Measurements from ENCODE around the gene IPO13. TPM values are rescaled to one million over a fixed set of nuclear protein-coding genes. Genes with fewer than 3 reads are reported as not detected.
A peak's percentile ranks its signal among the peaks of the same experiment; 100 is the strongest.

The IPO13 gene
- total RNA-seq, 2 donors from 2014 or later = 22.2 to 34.3 TPM

GRCh38 chr1:43976045-43976444 lies 29.3 kb downstream of the IPO13 start:
- peak overlapping the region in 1 of 2 donors; percentile 86 for H3K27ac ChIP-seq

GRCh38 chr1:43976890-43977289 lies 30.1 kb downstream of the IPO13 start:
- H3K36me3 ChIP-seq = peaks cover 17% of the 10 kb centered on the region
- no peak overlapping the region for H3K4me3 ChIP-seq
- no peaks in the 10 kb centered on the region for H3K9me3 ChIP-seq
- TF ChIP-seq, protein P1, sequence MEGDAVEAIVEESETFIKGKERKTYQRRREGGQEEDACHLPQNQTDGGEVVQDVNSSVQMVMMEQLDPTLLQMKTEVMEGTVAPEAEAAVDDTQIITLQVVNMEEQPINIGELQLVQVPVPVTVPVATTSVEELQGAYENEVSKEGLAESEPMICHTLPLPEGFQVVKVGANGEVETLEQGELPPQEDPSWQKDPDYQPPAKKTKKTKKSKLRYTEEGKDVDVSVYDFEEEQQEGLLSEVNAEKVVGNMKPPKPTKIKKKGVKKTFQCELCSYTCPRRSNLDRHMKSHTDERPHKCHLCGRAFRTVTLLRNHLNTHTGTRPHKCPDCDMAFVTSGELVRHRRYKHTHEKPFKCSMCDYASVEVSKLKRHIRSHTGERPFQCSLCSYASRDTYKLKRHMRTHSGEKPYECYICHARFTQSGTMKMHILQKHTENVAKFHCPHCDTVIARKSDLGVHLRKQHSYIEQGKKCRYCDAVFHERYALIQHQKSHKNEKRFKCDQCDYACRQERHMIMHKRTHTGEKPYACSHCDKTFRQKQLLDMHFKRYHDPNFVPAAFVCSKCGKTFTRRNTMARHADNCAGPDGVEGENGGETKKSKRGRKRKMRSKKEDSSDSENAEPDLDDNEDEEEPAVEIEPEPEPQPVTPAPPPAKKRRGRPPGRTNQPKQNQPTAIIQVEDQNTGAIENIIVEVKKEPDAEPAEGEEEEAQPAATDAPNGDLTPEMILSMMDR (IDR thresholded peaks at IDR 0.05) = no peak
- ATAC-seq (ENCODE audit: insufficient number of reproducible peaks, low FRiP score, low read depth) = no peak
- H3K27ac ChIP-seq = no peak overlapping the region
- no peak for DNase-seq (ENCODE audit: low spot score)
- peaks cover 29 to 52% of the 10 kb centered on the region in 2 donors for H3K4me1 ChIP-seq (ENCODE audit: control insufficient read depth in 1 of 2, low read depth in 2 of 2)
- H3K27me3 ChIP-seq (replicated peaks; ENCODE audit: insufficient read depth) = no peaks in the 10 kb centered on the region

More at GRCh38 chr1:43976045-43976444, 29.3 kb downstream of the IPO13 start:
- TF ChIP-seq, protein P1 (IDR thresholded peaks at IDR 0.05) = no peak
- Histone ChIP-seq H3K27me3 (replicated peaks; ENCODE audit: insufficient read depth) (no peaks in the 10 kb centered on the region), H3K4me1 (ENCODE audit: control insufficient read depth in 1 of 2, low read depth in 2 of 2) (peaks cover 29 to 55% of the 10 kb centered on the region in 2 donors), H3K9me3 (no peaks in the 10 kb centered on the region), H3K36me3 (peaks cover 17% of the 10 kb centered on the region), H3K4me3 (peak overlapping the region; percentile 85)
- DNase-seq (ENCODE audit: low spot score) (no peak), ATAC-seq (ENCODE audit: insufficient number of reproducible peaks, low FRiP score, low read depth) (no peak)

DNA sequence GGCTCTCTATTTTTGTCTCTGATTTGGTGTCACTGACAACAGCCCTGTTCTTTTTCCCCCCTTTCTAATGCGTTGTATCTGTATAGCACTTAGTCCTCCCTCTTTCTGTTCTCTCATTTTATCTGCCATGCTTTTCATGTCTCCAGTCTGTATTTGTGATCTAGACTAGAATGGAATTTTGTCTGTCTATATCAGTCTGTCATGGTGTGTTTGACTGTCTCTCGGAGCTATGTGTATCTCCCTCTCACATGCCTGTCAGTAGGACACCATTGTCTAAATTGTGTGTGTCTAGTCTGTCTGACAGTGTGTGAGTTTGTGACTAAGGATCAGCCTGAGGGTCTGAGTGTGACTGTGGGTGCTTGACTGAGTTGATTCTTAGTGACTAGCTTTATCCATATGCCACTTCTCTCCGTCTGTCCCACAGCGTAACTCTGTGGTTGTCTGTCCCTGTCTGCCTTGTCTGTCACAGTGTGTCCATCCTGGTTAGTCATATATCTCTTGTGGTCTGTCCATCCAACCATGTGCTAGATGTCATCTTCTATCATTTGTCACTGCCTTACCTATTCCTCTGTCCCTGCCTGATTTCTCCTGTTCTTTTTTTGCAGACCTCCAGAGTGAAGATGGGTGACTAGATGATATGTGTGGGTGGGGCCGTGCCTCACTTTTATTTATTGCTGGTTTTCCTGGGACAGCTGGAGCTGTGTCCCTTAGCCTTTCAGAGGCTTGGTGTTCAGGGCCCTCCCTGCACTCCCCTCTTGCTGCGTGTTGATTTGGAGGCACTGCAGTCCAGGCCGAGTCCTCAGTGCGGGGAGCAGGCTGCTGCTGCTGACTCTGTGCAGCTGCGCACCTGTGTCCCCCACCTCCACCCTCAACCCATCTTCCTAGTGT lies 30.9 kb downstream of the IPO13 start:
- Histone ChIP-seq H3K27me3 (replicated peaks; ENCODE audit: insufficient read depth) (no peaks in the 10 kb centered on the region), H3K4me1 (ENCODE audit: control insufficient read depth in 1 of 2, low read depth in 2 of 2) (peaks cover 29 to 52% of the 10 kb centered on the region in 2 donors), H3K27ac (no peak overlapping the region), H3K9me3 (no peaks in the 10 kb centered on the region), H3K36me3 (peaks cover 11% of the 10 kb centered on the region), H3K4me3 (no peak overlapping the region)
- DNase-seq (ENCODE audit: low spot score) = no peak
- TF ChIP-seq, protein P1 (IDR thresholded peaks at IDR 0.05) = no peak
- ATAC-seq (ENCODE audit: insufficient number of reproducible peaks, low FRiP score, low read depth) = no peak

DNA sequence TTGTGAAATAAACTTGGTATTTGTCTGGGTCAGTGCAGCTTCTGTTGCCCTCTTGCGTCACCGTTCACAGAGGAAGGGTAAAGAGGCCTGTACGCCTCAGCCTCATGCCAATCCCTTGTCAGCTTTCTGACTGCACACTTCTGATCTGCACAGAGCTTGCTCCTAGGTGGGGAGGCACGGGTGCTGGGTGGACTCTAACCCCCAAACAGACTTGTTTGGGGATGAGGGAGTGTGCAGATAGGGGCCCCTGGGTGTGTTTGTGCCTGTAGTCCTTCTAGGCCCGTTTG lies 31.5 kb downstream of the IPO13 start:
- Histone ChIP-seq H3K9me3 (no peaks in the 10 kb centered on the region), H3K4me1 (ENCODE audit: control insufficient read depth in 1 of 2, low read depth in 2 of 2) (peaks cover 29 to 52% of the 10 kb centered on the region in 2 donors), H3K27me3 (replicated peaks; ENCODE audit: insufficient read depth) (no peaks in the 10 kb centered on the region), H3K27ac (no peak overlapping the region), H3K36me3 (peaks cover 11% of the 10 kb centered on the region), H3K4me3 (peak overlapping the region; percentile 77)
- ATAC-seq (ENCODE audit: insufficient number of reproducible peaks, low FRiP score, low read depth) (no peak), DNase-seq (ENCODE audit: low spot score) (no peak)
- TF ChIP-seq, protein P1 (IDR thresholded peaks at IDR 0.05) = no peak

- DNase-seq (ENCODE audit: low spot score) (no peak), ATAC-seq (ENCODE audit: insufficient number of reproducible peaks, low FRiP score, low read depth) (no peak)
- Histone ChIP-seq H3K27me3 (replicated peaks; ENCODE audit: insufficient read depth) (no peaks in the 10 kb centered on the region), H3K27ac (peak within 1 kb of the TSS; percentile 9 to 34), H3K4me3 (peak within 1 kb of the TSS; percentile 82), H3K9me3 (no peaks in the 10 kb centered on the region), H3K36me3 (peaks cover 11% of the 10 kb centered on the region), H3K4me1 (ENCODE audit: control insufficient read depth in 1 of 2, low read depth in 2 of 2) (peaks cover 29 to 52% of the 10 kb centered on the region in 2 donors)
- TF ChIP-seq, protein P1 (IDR thresholded peaks at IDR 0.05) = no peak
Observed at GRCh38 chr1:43978551-43979260, 32.0 kb downstream of the IPO13 start, which contains the start of gene B4GALT2. Gene B4GALT2, plus strand, starts transcription at chr1:43979210. Its CDS starts 1,951 bp downstream, at chr1:43981161.
